Mesothelial cell of epicardium (in vitro differentiated cells): ENCODE data around the gene PPP2R2C. TPM values are rescaled to one million over a fixed set of nuclear protein-coding genes. Genes with fewer than 3 reads are reported as not detected.

Experiments
- DNase-seq, 2 experiments: peaks; one replicate each; pipeline ENCODE4 v3.0.0; 2021; ENCODE audit warnings: low spot score in 2 of 2; ENCODE audit not compliant: unreplicated experiment in 2 of 2
- H3K27ac Mint-ChIP-seq: 2 replicates; pipeline ENCODE4 v1.8.0; 2021; ENCODE audit warnings: mixed read lengths
- H3K27me3 Mint-ChIP-seq: 2 replicates; pipeline ENCODE4 v1.8.0; 2021; ENCODE audit warnings: low read depth, mixed read lengths
- H3K36me3 Mint-ChIP-seq: 2 replicates; pipeline ENCODE4 v1.8.0; 2021; ENCODE audit warnings: mixed read lengths
- H3K4me1 Mint-ChIP-seq: 2 replicates; pipeline ENCODE4 v1.8.0; 2021; ENCODE audit warnings: mixed read lengths
- H3K4me3 Mint-ChIP-seq: 2 replicates; pipeline ENCODE4 v1.8.0; 2021; ENCODE audit warnings: mild to moderate bottlenecking, moderate library complexity, mixed read lengths
- H3K9me3 Mint-ChIP-seq: 2 replicates; pipeline ENCODE4 v1.8.0; 2021; ENCODE audit warnings: mixed read lengths
- CTCF ChIP-seq: fragments of 200-600 bp; sonication (generic); IDR thresholded peaks from one replicate; pipeline ENCODE4 v1.5.0; 2021; ENCODE audit warnings: antibody characterized with exemption; ENCODE audit not compliant: unreplicated experiment
- total RNA-seq: library from RNA; stranded (reverse); gene quantifications from 3 replicates; pipeline ENCODE4 v1.2.1, GENCODE V29; 2021

PPP2R2C gene
- total RNA-seq, 1 donor from 2014 or later: 5.2 TPM

- peak in 1 of 2 experiments; percentile 21 for DNase-seq
- peaks cover 3% of the 10 kb centered on the region for H3K9me3 Mint-ChIP-seq
Observed at GRCh38 chr4:6474705-6475457, 2.5 kb upstream of the PPP2R2C start.

DNA sequence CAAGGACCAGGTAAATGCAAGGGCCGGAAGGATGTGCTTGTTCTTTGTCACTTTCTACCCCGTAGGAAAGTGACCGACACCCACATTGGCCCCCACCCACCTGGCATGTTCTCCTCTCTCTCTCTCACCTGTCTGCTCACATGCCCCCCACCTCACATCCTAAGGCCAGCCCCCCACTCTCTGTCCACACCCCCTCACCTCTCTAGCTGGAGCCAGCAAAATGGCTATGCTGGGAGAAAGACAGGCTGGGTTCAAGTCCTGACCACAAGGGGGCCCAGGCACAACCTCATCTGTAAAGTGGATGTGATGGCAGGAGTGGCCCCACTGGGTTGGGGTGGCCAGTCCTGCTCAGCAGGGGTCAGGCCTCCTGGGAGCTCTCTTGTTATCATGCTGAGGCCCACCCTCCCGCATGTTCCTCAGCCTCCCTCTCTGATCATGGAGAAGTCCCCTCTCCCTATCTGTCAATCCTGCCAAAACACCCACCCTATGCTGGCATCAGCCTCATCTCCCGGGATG, 1.7 kb upstream of the PPP2R2C start:
- Mint-ChIP-seq H3K4me3 (no peak overlapping the region), H3K9me3 (peaks cover 3% of the 10 kb centered on the region), H3K36me3 (no peaks in the 10 kb centered on the region), H3K4me1 (no peaks in the 10 kb centered on the region), H3K27me3 (peaks cover 85% of the 10 kb centered on the region), H3K27ac (no peak overlapping the region)
- DNase-seq: peak in 1 of 2 experiments; percentile 31
- TF ChIP-seq CTCF: no peak

More at GRCh38 chr4:6474705-6475457, 2.5 kb upstream of the PPP2R2C start:
- TF ChIP-seq CTCF: no peak
- peaks cover 81% of the 10 kb centered on the region for H3K27me3 Mint-ChIP-seq
- no peaks in the 10 kb centered on the region for H3K36me3 Mint-ChIP-seq
- H3K4me1 Mint-ChIP-seq: no peaks in the 10 kb centered on the region
- H3K4me3 Mint-ChIP-seq: no peak overlapping the region
- no peak overlapping the region for H3K27ac Mint-ChIP-seq

GRCh38 chr4:6473264-6474052, 1.0 kb upstream of the PPP2R2C start:
- Mint-ChIP-seq H3K36me3 (no peaks in the 10 kb centered on the region), H3K4me3 (peak overlapping the region; percentile 45), H3K27ac (no peak overlapping the region), H3K4me1 (no peaks in the 10 kb centered on the region), H3K9me3 (peaks cover 3% of the 10 kb centered on the region), H3K27me3 (peaks cover 85% of the 10 kb centered on the region)
- DNase-seq: peak in 1 of 2 experiments; percentile 34
- TF ChIP-seq CTCF: no peak

- TF ChIP-seq CTCF: no peak
- H3K9me3 Mint-ChIP-seq: peaks cover 3% of the 10 kb centered on the region
- DNase-seq: peak in 1 of 2 experiments; percentile 36
Observed at GRCh38 chr4:6472008-6472386, 417 bp downstream of the PPP2R2C start.

GRCh38 chr4:6471307-6472007, 957 bp downstream of the PPP2R2C start:
- H3K27me3 Mint-ChIP-seq: peaks cover 90% of the 10 kb centered on the region
- H3K9me3 Mint-ChIP-seq: peaks cover 2% of the 10 kb centered on the region
- peak overlapping the region; percentile 51 for H3K4me3 Mint-ChIP-seq
- H3K4me1 Mint-ChIP-seq: no peaks in the 10 kb centered on the region
- H3K36me3 Mint-ChIP-seq: no peaks in the 10 kb centered on the region
- TF ChIP-seq CTCF: no peak
- peak in 1 of 2 experiments; percentile 31 for DNase-seq
- no peak overlapping the region for H3K27ac Mint-ChIP-seq

More at GRCh38 chr4:6472008-6472386, 417 bp downstream of the PPP2R2C start:
- H3K4me1 Mint-ChIP-seq: no peaks in the 10 kb centered on the region
- H3K4me3 Mint-ChIP-seq: no peak overlapping the region
- H3K27me3 Mint-ChIP-seq: peaks cover 90% of the 10 kb centered on the region
- H3K36me3 Mint-ChIP-seq: no peaks in the 10 kb centered on the region
- H3K27ac Mint-ChIP-seq: no peak overlapping the region
